Activated naive CD4-positive, alpha-beta T cell treated with anti-CD3 and anti-CD28 coated beads for 36 hours (primary cell): ENCODE results near the gene CLHC1. TPM values are rescaled to one million over a fixed set of nuclear protein-coding genes. Genes with fewer than 3 reads are reported as not detected.
"Not testable (repeated sequence)": the region's sequence is repeated elsewhere in the genome, so short reads cannot be mapped to it uniquely, and the experiment has no call there.

Experiments
- CTCF ChIA-PET: fragments of 350-600 bp; sonication (Branson Sonifier 250); formaldehyde crosslinking; loops from one replicate; lab custom pipeline; 2021; ENCODE audit warnings: antibody characterized with exemption; lab: Charles Lee
- DNase-seq: peaks from one replicate; pipeline ENCODE4 v3.0.0-alpha.2; 2020
- H3K27ac Mint-ChIP-seq: one replicate; pipeline ENCODE4 v1.8.0; 2021; ENCODE audit warnings: mild to moderate bottlenecking, mixed read lengths
- H3K27me3 Mint-ChIP-seq: one replicate; pipeline ENCODE4 v1.8.0; 2021; ENCODE audit warnings: low read depth, mixed read lengths
- H3K36me3 Mint-ChIP-seq: one replicate; pipeline ENCODE4 v1.8.0; 2021; ENCODE audit warnings: low read depth, mixed read lengths
- H3K4me1 Mint-ChIP-seq: one replicate; pipeline ENCODE4 v1.8.0; 2021; ENCODE audit warnings: low read depth, mixed read lengths
- H3K4me3 Mint-ChIP-seq: one replicate; pipeline ENCODE4 v1.8.0; 2021; ENCODE audit warnings: mild to moderate bottlenecking, moderate library complexity, mixed read lengths
- H3K9me3 Mint-ChIP-seq: one replicate; pipeline ENCODE4 v1.8.0; 2021; ENCODE audit warnings: mixed read lengths
- intact Hi-C: fragments of 100-400 bp; cut with micrococcal nuclease; formaldehyde crosslinking; loops from one replicate; pipeline ENCODE4 v1.15.1; 2023
- total RNA-seq, 2 experiments: library from RNA; stranded (reverse); gene quantifications; one replicate each; pipeline ENCODE4 v1.2.3, GENCODE V29; 2021

Gene CLHC1
- total RNA-seq, 2 experiments from 2014 or later: 2.4 to 3.1 TPM

GRCh38 chr2:55229221-55229620 is 2.9 kb downstream of the CLHC1 start:
- intact Hi-C loops: no loop called here
- Mint-ChIP-seq H3K9me3 (no peaks in the 10 kb centered on the region), H3K4me1 (peaks cover 34% of the 10 kb centered on the region), H3K27ac (peak overlapping the region; percentile 32), H3K27me3 (no peaks in the 10 kb centered on the region), H3K36me3 (peaks cover 30% of the 10 kb centered on the region), H3K4me3 (no peak overlapping the region)
- CTCF ChIA-PET: no interaction called here
- no peak for DNase-seq

DNA sequence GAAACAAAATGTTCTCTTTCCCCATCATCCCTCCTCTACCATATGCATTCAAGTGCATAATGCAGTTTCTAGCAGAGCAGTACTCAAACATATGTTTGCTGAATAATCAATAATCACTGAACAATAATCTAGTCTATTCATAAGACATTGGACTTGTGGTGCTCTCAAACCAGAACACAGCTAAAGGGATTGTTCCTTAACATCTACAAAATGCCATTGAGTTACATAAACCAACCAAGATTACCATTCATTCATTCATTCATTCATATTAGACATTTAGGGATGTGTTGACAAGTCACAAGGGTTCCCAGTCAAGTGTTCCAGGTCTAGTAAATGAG is 3.9 kb downstream of the CLHC1 start:
- H3K27ac Mint-ChIP-seq: peak overlapping the region; percentile 66
- H3K4me3 Mint-ChIP-seq: no peak overlapping the region
- H3K27me3 Mint-ChIP-seq: no peaks in the 10 kb centered on the region
- DNase-seq: no peak
- H3K9me3 Mint-ChIP-seq: no peaks in the 10 kb centered on the region
- CTCF ChIA-PET: no interaction called here
- peaks cover 28% of the 10 kb centered on the region for H3K4me1 Mint-ChIP-seq
- peaks cover 21% of the 10 kb centered on the region for H3K36me3 Mint-ChIP-seq
- intact Hi-C loops: no loop called here

DNA sequence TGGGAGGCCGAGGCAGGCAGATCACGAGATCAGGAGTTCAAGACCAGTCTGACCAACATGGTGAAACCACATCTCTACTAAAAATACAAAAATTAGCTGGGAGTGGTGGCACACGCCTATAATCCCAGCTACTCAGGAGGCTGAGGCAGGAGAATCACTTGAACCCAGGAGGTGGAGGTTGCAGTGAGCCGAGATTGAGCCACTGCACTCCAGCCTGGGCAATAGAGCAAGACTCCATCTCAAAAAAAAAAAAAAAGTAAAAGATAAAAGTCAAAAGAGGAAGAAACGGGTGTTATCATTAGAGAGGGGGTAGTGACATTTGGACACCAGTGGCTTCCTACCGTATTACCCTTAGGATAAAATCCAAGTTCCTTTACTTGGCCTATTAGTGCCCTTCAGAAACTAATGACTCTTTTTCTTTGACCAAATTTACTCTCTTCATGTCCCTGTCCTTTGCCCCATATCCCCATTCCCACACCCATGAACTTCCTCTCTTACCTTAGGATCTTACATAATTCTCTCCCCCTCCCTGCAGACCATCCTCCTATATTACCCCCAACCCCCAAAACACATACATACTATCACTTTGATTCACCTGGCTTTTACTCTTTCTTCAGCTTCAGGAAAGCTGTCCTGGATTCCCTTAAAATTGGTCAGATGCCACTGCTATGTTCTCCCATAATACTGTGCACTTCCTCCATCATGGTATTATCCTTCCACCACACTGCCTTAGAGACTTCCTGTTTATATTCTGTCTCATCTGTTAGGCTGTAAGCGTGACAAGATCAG is 4.5 kb downstream of the CLHC1 start:
- CTCF ChIA-PET, DNase-seq, intact Hi-C loops, H3K4me3 Mint-ChIP-seq, H3K9me3 Mint-ChIP-seq, H3K27me3 Mint-ChIP-seq: not testable (repeated sequence)
- H3K4me1 Mint-ChIP-seq: peaks cover 30% of the 10 kb centered on the region
- H3K27ac Mint-ChIP-seq: peak overlapping the region; percentile 66
- H3K36me3 Mint-ChIP-seq: peaks cover 15% of the 10 kb centered on the region

GRCh38 chr2:55225481-55226020 is 6.5 kb downstream of the CLHC1 start:
- peak overlapping the region; percentile 14 for H3K27ac Mint-ChIP-seq
- intact Hi-C loops: no loop called here
- H3K9me3 Mint-ChIP-seq: no peaks in the 10 kb centered on the region
- DNase-seq: no peak
- no peaks in the 10 kb centered on the region for H3K27me3 Mint-ChIP-seq
- peaks cover 13% of the 10 kb centered on the region for H3K36me3 Mint-ChIP-seq
- peaks cover 41% of the 10 kb centered on the region for H3K4me1 Mint-ChIP-seq
- CTCF ChIA-PET: no interaction called here
- no peak overlapping the region for H3K4me3 Mint-ChIP-seq

GRCh38 chr2:55224761-55225261 is 7.3 kb downstream of the CLHC1 start:
- DNase-seq: no peak
- intact Hi-C loops: loop anchor here (5.0 kb wide), 1 partner anchor 1108 kb away; the partner anchor contains the start of gene ACYP2
- Mint-ChIP-seq H3K27me3 (no peaks in the 10 kb centered on the region), H3K36me3 (peaks cover 11% of the 10 kb centered on the region), H3K4me1 (peaks cover 37% of the 10 kb centered on the region), H3K9me3 (no peaks in the 10 kb centered on the region), H3K27ac (no peak overlapping the region), H3K4me3 (no peak overlapping the region)
- CTCF ChIA-PET: interaction anchor here (0.6 to 0.8 kb wide), 2 partner anchors 207 to 349 kb away, joined by 3 read pairs; no protein-coding TSS in a partner anchor

- intact Hi-C loops: loop anchor here (1.0 to 5.0 kb wide), 8 partner anchors 8 to 1107 kb away; partner anchors contain the start of genes ACYP2, CFAP36, CLHC1 and EML6
- peak overlapping the region; percentile 68 for H3K27ac Mint-ChIP-seq
- no peaks in the 10 kb centered on the region for H3K9me3 Mint-ChIP-seq
- H3K36me3 Mint-ChIP-seq: peaks cover 8% of the 10 kb centered on the region
- CTCF ChIA-PET: interaction anchor here (0.6 to 0.8 kb wide), 2 partner anchors 207 to 349 kb away, joined by 3 read pairs; no protein-coding TSS in a partner anchor
- H3K27me3 Mint-ChIP-seq: no peaks in the 10 kb centered on the region
- H3K4me3 Mint-ChIP-seq: peak overlapping the region; percentile 71
- peaks cover 36% of the 10 kb centered on the region for H3K4me1 Mint-ChIP-seq
- no peak for DNase-seq
Observed at GRCh38 chr2:55223958-55224760, 7.9 kb downstream of the CLHC1 start.

DNA sequence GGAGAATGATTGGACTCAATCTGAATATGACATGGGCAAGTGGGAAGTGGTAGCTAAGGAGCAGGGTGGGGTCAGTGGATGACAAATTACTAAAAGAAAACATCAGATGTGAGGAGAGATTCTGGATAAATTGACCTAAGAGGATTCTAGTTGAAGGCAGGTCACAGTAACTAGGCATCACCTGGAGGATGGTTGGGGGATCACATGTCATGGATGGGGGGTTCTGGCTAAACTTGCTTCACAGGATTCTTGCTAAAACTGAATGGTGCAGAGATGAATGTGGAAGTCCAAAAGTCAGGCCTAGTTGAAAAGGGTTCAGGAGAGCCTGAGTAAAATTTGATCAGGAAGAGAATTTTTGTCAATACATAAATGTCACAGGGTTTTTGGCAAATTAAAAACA is 18.3 kb downstream of the CLHC1 start:
- no peak overlapping the region for H3K4me3 Mint-ChIP-seq
- no peaks in the 10 kb centered on the region for H3K4me1 Mint-ChIP-seq
- H3K27ac Mint-ChIP-seq: no peak overlapping the region
- no peak for DNase-seq
- H3K27me3 Mint-ChIP-seq: no peaks in the 10 kb centered on the region
- CTCF ChIA-PET: no interaction called here
- H3K36me3 Mint-ChIP-seq: no peaks in the 10 kb centered on the region
- no peaks in the 10 kb centered on the region for H3K9me3 Mint-ChIP-seq
- intact Hi-C loops: no loop called here

DNA sequence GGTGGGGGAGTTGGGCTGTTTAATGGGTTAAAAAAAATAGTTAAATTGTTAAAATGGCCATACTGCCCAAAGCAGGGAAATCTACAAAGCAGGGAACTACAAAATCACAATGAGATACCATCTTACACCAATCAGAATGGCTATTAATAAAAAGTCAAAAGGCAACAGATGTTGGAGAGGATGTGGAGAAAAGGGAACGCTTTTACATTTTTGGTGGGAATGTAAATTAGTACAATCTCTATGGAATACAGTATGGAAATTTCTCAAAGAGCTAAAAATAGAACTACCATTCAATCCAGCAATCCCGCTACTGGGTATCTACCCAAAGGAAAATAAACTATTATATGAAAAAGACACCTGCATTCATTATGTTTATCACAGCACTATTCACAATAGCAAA is 27.1 kb downstream of the CLHC1 start:
- no peak for DNase-seq
- CTCF ChIA-PET: no interaction called here

GRCh38 chr2:55204536-55204935 is 27.6 kb downstream of the CLHC1 start:
- CTCF ChIA-PET: no interaction called here
- DNase-seq: no peak
- intact Hi-C loops: no loop called here
- Mint-ChIP-seq H3K27me3 (no peaks in the 10 kb centered on the region), H3K4me3 (no peak overlapping the region), H3K4me1 (no peaks in the 10 kb centered on the region), H3K27ac (no peak overlapping the region), H3K36me3 (peaks cover 20% of the 10 kb centered on the region), H3K9me3 (peaks cover 4% of the 10 kb centered on the region)

More for the DNA sequence above, 27.1 kb downstream of the CLHC1 start:
- no peaks in the 10 kb centered on the region for H3K27me3 Mint-ChIP-seq
- H3K4me1 Mint-ChIP-seq: no peaks in the 10 kb centered on the region
- peaks cover 17% of the 10 kb centered on the region for H3K36me3 Mint-ChIP-seq
- H3K9me3 Mint-ChIP-seq: peaks cover 3% of the 10 kb centered on the region
- H3K27ac Mint-ChIP-seq: no peak overlapping the region
- no peak overlapping the region for H3K4me3 Mint-ChIP-seq
- intact Hi-C loops: no loop called here

GRCh38 chr2:55200416-55200815 is 31.7 kb downstream of the CLHC1 start:
- Mint-ChIP-seq H3K9me3 (peaks cover 5% of the 10 kb centered on the region), H3K36me3 (peaks cover 34% of the 10 kb centered on the region)
- intact Hi-C loops: no loop called here

DNA sequence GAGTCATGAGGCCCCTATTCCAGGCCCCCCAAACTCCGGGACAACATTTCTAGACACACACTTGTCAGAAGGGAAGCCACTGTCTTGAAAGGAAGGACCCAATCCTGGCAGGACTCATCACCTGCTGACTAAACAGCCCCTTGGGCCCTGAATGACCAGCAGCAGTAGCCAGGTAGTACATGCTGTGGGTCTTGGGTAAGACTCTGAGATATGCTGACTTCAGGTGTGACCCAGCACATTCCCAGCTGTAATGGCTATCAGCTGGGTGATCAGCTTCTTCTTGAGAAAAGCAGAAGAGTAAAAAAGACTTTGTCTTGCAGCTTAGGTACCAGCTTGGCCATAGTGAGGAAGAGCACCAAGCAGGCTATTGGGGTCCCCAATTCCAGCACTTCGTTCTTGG is 35.6 kb downstream of the CLHC1 start:
- CTCF ChIA-PET: interaction anchor here (0.8 kb wide), 1 partner anchor 11 kb away, joined by 3 read pairs; no protein-coding TSS in a partner anchor
- DNase-seq: no peak
- Mint-ChIP-seq H3K4me1 (no peaks in the 10 kb centered on the region), H3K9me3 (peaks cover 3% of the 10 kb centered on the region), H3K27ac (no peak overlapping the region), H3K36me3 (peaks cover 28% of the 10 kb centered on the region), H3K4me3 (no peak overlapping the region), H3K27me3 (no peaks in the 10 kb centered on the region)
- intact Hi-C loops: no loop called here

More at GRCh38 chr2:55200416-55200815, 31.7 kb downstream of the CLHC1 start:
- Mint-ChIP-seq H3K4me1 (no peaks in the 10 kb centered on the region), H3K27me3 (no peaks in the 10 kb centered on the region), H3K4me3 (no peak overlapping the region), H3K27ac (no peak overlapping the region)
- CTCF ChIA-PET: no interaction called here
- DNase-seq: no peak

GRCh38 chr2:55191888-55192287 is 40.2 kb downstream of the CLHC1 start:
- intact Hi-C loops, DNase-seq, H3K27ac Mint-ChIP-seq, H3K9me3 Mint-ChIP-seq, H3K27me3 Mint-ChIP-seq, H3K4me3 Mint-ChIP-seq, H3K4me1 Mint-ChIP-seq, CTCF ChIA-PET: not testable (repeated sequence)
- peaks cover 18% of the 10 kb centered on the region for H3K36me3 Mint-ChIP-seq
